Adrenal gland (tissue), 12 donors: ENCODE results near the gene KLHL22. TPM values are rescaled to one million over a fixed set of nuclear protein-coding genes. Genes with fewer than 3 reads are reported as not detected.

ENCODE experiments used
- DNase-seq, 7 donors: peaks; one replicate each; pipeline ENCODE4 v3.0.0-alpha.2; 2019 to 2020
- H3K27ac ChIP-seq, 5 donors: fragments of 200-600 bp; sonication (generic) in 4 of 5; 1 replicate in 3 of 5; 2 replicates in 2 of 5; pipeline versions ENCODE4 v1.5.1 to v1.8.0; 2016 to 2020; ENCODE audit warnings: mild to moderate bottlenecking in 1 of 5
- H3K27me3 ChIP-seq: fragments of 200-600 bp; 2 replicates; pipeline ENCODE4 v1.8.0; 2021
- H3K36me3 ChIP-seq, 2 donors: fragments of 200-600 bp; replicated peaks in 1 of 2; 1 replicate in 1 of 2; 2 replicates in 1 of 2; pipeline versions ENCODE4 v1.5.1 to v1.8.0; 2018 to 2022
- H3K4me1 ChIP-seq, 2 donors: fragments of 200-600 bp; replicated peaks in 1 of 2; 1 replicate in 1 of 2; 2 replicates in 1 of 2; pipeline versions ENCODE4 v1.5.1 to v1.8.0; 2018 to 2021
- H3K4me3 ChIP-seq, 4 donors: fragments of 200-600 bp; sonication (generic) in 3 of 4; one replicate each; pipeline ENCODE4 v1.5.1; 2016 to 2018
- H3K9me3 ChIP-seq, 3 donors: fragments of 200-600 bp; sonication (generic) in 1 of 3; replicated peaks in 1 of 3; 1 replicate in 2 of 3; 2 replicates in 1 of 3; pipeline versions ENCODE4 v1.5.1 to v1.8.0; 2016 to 2021
- POLR2A ChIP-seq, 2 donors: fragments of 450-650 bp; IDR thresholded peaks; one replicate each; pipeline ENCODE4 v1.6.1; 2017; ENCODE audit warnings: antibody characterized with exemption in 2 of 2, mild to moderate bottlenecking in 2 of 2, moderate library complexity in 1 of 2
- WGBS, 4 donors: extraction: QIAGEN DNeasy Blood & Tissue Kit in 2 of 4; methylation state at CpG; one replicate each; pipeline versions ENCODE4 v1.1.5 to v1.1.7; 2013 to 2017; 5-methylcytosine and 5-hydroxymethylcytosine counted together
- intact Hi-C, 2 donors: fragments of 100-400 bp; cut with DNase I; formaldehyde crosslinking; loops; one replicate each; pipeline versions ENCODE4 v1.14.1 to v1.15.0; 2022 to 2023
- polyA plus RNA-seq, 3 donors: library from polyadenylated mRNA; stranded (reverse); fragments of 200-250 nt in 2 of 3; fragments of 350-450 nt in 1 of 3; fragmentation: Illumina TruSeq in 1 of 3; extraction: RNeasy Lipid Tissue Mini Kit (QIAGEN cat#74804) in 1 of 3; gene quantifications; one replicate each; pipeline ENCODE4 v1.2.3, GENCODE V29; 2013 to 2014
- total RNA-seq, 9 donors: library from RNA; depleted of rRNA in 4 of 9; stranded (reverse); fragments of >200 nt in 4 of 9; fragments of 120-200 nt in 1 of 9; fragmentation: NEBNext Ultra II Directional in 1 of 9; extraction: Animal tissue kit (Norgen Biotek cat#: 25700) in 1 of 9; gene quantifications; one replicate each; pipeline versions ENCODE4 v1.1.0 to v1.2.4, GENCODE V29; 2013 to 2023
- TF ChIP-seq, protein P1 (sequence below), 6 experiments: fragments of 450-650 bp in 4 of 6; fragments of 200-600 bp in 2 of 6; sonication (generic) in 1 of 6; IDR thresholded peaks; 1 replicate in 5 of 6; 2 replicates in 1 of 6; pipeline versions ENCODE4 v1.5.1 to v1.8.0; 2016 to 2021; ENCODE audit warnings: antibody characterized with exemption in 6 of 6, mild to moderate bottlenecking in 2 of 6, moderate library complexity in 1 of 6
- donor health status: healthy with polysubstance abuse.
- donor health status: Bipolar disorder and iron deficiency.
- donor health status: DM: yes; HTN: yes; CAD: no.
- donor health status: DM: no; HTN: no; CAD: no.
- donor health status: DM: no; HTN: no; CAD: no.
- donor health status: DM: yes; HTN: yes; CAD: no.

The KLHL22 gene
- total and polyA plus RNA-seq, 12 donors = 15.3 to 38.8 (median 27.6) TPM

- TF ChIP-seq, protein P1, sequence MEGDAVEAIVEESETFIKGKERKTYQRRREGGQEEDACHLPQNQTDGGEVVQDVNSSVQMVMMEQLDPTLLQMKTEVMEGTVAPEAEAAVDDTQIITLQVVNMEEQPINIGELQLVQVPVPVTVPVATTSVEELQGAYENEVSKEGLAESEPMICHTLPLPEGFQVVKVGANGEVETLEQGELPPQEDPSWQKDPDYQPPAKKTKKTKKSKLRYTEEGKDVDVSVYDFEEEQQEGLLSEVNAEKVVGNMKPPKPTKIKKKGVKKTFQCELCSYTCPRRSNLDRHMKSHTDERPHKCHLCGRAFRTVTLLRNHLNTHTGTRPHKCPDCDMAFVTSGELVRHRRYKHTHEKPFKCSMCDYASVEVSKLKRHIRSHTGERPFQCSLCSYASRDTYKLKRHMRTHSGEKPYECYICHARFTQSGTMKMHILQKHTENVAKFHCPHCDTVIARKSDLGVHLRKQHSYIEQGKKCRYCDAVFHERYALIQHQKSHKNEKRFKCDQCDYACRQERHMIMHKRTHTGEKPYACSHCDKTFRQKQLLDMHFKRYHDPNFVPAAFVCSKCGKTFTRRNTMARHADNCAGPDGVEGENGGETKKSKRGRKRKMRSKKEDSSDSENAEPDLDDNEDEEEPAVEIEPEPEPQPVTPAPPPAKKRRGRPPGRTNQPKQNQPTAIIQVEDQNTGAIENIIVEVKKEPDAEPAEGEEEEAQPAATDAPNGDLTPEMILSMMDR (IDR thresholded peaks at IDR 0.05) = no peak
- no peak for TF ChIP-seq POLR2A (IDR thresholded peaks at IDR 0.05)
- peaks cover 0 to 3% of the 10 kb centered on the region in 2 donors for H3K36me3 ChIP-seq
- H3K9me3 ChIP-seq = no peaks in the 10 kb centered on the region
- peaks cover 3 to 5% of the 10 kb centered on the region in 2 donors for H3K4me1 ChIP-seq
- H3K4me3 ChIP-seq = no peak overlapping the region
- H3K27me3 ChIP-seq = no peaks in the 10 kb centered on the region
- intact Hi-C loops = no loop called here
- 86 to 96% (median 92%) methylated on average over 5 of the region's 5 CpGs for WGBS, 4 donors
- no peak for DNase-seq
- no peak overlapping the region for H3K27ac ChIP-seq
Observed at GRCh38 chr22:20465759-20466077, 29.9 kb downstream of the KLHL22 start.

- WGBS, 4 donors = 94 to 97% (median 97%) methylated on average over 15 to 32 of the region's 32 CpGs
- no peaks in the 10 kb centered on the region for H3K27me3 ChIP-seq
- H3K36me3 ChIP-seq = peaks cover 0 to 3% of the 10 kb centered on the region in 2 donors
- no peaks in the 10 kb centered on the region for H3K9me3 ChIP-seq
- H3K27ac ChIP-seq = no peak overlapping the region
- peaks cover 3 to 5% of the 10 kb centered on the region in 2 donors for H3K4me1 ChIP-seq
- no peak for DNase-seq
- H3K4me3 ChIP-seq = no peak overlapping the region
- intact Hi-C loops = no loop called here
- no peak for TF ChIP-seq POLR2A (IDR thresholded peaks at IDR 0.05)
- TF ChIP-seq, protein P1 (IDR thresholded peaks at IDR 0.05) = no peak
Observed at GRCh38 chr22:20464912-20465758, 30.5 kb downstream of the KLHL22 start.

- Histone ChIP-seq H3K4me3 (no peak overlapping the region), H3K9me3 (no peaks in the 10 kb centered on the region), H3K36me3 (peaks cover 0 to 3% of the 10 kb centered on the region in 2 donors), H3K27me3 (no peaks in the 10 kb centered on the region), H3K27ac (peak overlapping the region in 2 of 5 donors; percentile 20 to 26), H3K4me1 (peaks cover 3 to 5% of the 10 kb centered on the region in 2 donors)
- WGBS, 4 donors = 83 to 95% (median 89%) methylated on average over 9 to 11 of the region's 11 CpGs
- TF ChIP-seq, protein P1 (IDR thresholded peaks at IDR 0.05) = no peak
- no peak for TF ChIP-seq POLR2A (IDR thresholded peaks at IDR 0.05)
- intact Hi-C loops = no loop called here
- no peak for DNase-seq
Observed at GRCh38 chr22:20464096-20464614, 31.4 kb downstream of the KLHL22 start.

GRCh38 chr22:20463324-20464095 lies 32.1 kb downstream of the KLHL22 start:
- Histone ChIP-seq H3K36me3 (peaks cover 0 to 3% of the 10 kb centered on the region in 2 donors), H3K4me3 (no peak overlapping the region), H3K9me3 (no peaks in the 10 kb centered on the region), H3K27me3 (no peaks in the 10 kb centered on the region), H3K4me1 (peaks cover 3 to 5% of the 10 kb centered on the region in 2 donors), H3K27ac (peak overlapping the region in 2 of 5 donors; percentile 26 to 27)
- no peak for TF ChIP-seq POLR2A (IDR thresholded peaks at IDR 0.05)
- TF ChIP-seq, protein P1 (IDR thresholded peaks at IDR 0.05) = no peak
- 48 to 80% (median 60%) methylated on average over 1 to 2 of the region's 2 CpGs for whole genome bisulfite sequencing, 4 donors
- no peak for DNase-seq
- intact Hi-C loops = no loop called here
